Fibroblast of peridontal ligament (primary cell): ENCODE data around the gene ERBIN.
A peak's percentile ranks its signal among the peaks of the same experiment; 100 is the strongest.
"Not testable (repeated sequence)": the region's sequence is repeated elsewhere in the genome, so short reads cannot be mapped to it uniquely, and the experiment has no call there.

Experiments used
- DNase-seq: peaks from one replicate; pipeline ENCODE4 v3.0.0-alpha.2; 2010; ENCODE audit errors: extremely low read depth

Gene ERBIN

DNA sequence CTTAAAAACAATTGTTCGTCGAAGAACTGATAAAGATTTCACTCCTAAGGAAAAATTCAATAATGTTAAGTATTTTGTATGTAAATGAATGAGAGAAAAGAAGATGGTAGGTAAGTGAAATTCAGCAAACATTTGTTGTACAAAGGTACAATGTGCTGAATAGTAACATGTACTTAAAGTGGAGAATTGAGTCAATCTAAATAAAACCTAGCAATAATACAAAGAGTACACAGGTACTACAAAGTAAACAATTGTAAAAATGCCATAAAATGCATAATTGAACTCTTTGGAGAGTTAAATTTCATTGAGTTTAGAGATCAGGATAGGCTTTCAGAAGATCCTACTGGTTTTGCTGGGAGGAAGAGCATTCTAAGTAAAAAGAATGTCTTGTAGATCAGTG is 82.9 kb downstream of the ERBIN start:
- no peak for DNase-seq

- no peak for DNase-seq
These were observed 84.1 kb downstream of the ERBIN start for GRCh38 chr5:66010476-66010875.

GRCh38 chr5:66012271-66012670 is 85.9 kb downstream of the ERBIN start:
- DNase-seq, result no peak

DNA sequence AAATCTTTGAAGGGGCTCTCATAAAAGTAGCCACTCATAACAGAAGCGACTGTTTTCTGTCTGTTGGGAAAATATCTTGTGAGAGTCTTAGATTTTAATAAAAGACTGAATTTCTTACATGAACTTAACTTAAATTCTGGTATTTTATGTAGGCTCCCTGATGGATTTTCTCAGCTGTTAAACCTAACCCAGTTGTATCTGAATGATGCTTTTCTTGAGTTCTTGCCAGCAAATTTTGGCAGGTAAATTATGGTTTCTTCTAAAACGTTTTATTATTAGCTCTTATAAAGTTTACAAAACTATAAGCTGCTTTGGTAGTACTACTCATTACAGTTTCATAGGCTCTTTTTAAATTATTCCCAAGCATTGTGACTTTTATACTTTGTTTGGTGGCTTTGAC is 87.0 kb downstream of the ERBIN start:
- no peak for DNase-seq

GRCh38 chr5:66013906-66014305 is 87.5 kb downstream of the ERBIN start:
- no peak for DNase-seq

DNA sequence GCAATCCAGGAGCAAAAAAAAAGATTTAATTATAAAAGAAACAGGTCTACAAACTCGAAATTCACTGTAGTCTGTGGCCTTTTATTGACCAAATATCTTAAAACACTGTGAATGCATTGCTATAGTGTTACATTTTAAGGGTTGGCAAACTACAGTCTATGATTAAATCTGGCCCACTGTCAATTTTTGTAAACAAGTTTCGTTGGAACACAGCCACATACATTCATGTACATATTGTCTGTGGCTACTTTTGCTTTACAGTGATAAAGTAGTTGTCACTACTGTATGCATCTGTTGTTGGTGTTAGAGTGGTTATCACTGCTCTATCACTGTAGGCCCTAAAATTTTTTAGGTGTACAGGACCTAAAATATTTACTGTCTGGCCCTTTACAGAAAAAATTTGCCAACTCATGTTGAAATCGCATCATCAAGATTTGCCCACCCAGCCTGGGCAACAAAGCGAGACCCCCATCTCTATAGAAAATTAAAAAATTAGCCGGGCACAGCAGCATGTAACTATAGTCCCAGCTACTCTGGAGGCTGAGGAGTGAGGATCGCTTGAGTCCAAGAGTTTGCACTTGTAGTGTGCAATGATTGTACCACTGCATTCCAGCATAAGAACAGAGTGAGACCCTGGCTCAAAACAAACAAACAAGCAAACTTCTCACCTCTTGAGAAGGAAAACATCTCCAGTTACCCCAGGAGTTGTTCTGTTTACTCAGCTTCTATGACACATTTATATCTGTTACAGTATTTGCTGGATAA is 89.0 kb downstream of the ERBIN start:
- DNase-seq, result peak; percentile 48

DNA sequence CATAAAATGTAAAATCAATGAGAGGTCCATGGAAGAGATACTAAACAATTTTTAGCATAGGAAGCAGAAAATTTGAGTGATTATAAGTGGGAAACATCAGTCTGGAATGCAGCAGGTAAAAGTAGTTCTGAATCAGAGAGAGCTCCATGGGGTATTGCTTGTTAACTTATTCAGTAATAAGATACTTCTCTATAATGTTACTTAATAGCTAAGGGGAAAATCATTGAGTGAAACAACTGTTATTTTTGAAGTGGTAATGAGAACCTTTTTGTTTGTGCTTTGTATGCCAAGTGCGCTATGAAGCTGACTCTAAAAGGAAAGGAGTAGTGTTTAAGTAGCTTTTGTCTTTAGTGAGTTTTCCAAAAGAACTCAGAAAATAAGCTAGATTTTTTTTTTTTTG is 95.2 kb downstream of the ERBIN start:
- DNase-seq, result no peak

GRCh38 chr5:66039296-66039695 is 112.9 kb downstream of the ERBIN start:
- no peak for DNase-seq

DNA sequence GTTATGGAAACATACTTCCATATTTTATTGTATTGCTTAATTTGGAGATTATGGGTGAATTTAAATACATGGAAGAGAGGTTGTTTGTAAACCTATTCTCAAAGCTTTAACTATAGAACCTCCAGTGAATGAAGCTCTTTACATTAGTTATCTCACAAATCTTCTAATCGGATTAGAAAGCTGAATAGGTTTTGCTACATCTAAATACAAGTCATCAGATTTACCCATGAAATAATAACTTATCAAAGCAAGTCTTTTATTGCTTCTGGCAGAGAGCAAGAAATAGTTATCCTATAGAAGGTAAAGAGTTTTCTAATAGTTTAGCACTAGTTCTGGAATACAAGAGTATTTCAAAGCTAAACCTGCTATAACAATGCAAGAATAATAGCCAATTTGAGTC is 113.3 kb downstream of the ERBIN start:
- no peak for DNase-seq

DNA sequence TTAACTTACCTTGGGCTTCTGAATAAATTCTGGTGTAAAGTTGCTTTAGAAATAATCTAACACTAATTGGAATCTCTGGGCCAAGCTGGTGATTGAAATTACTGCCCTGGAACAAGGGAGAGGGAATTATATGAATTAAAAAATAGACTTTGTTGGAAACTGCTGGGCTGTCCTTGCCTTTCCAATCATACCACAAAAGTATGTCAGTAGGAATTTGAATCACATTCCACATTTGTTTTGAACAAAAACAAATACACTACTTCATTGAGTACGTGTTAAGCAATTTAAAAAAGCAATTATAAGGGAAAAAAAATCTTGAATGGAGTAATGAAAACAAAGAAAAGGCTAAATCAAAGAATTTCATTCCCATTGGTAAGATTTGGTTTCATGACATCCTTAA is 115.3 kb downstream of the ERBIN start:
- DNase-seq, result peak; percentile 12

GRCh38 chr5:66057239-66057638 is 130.9 kb downstream of the ERBIN start:
- DNase-seq, result no peak

DNA sequence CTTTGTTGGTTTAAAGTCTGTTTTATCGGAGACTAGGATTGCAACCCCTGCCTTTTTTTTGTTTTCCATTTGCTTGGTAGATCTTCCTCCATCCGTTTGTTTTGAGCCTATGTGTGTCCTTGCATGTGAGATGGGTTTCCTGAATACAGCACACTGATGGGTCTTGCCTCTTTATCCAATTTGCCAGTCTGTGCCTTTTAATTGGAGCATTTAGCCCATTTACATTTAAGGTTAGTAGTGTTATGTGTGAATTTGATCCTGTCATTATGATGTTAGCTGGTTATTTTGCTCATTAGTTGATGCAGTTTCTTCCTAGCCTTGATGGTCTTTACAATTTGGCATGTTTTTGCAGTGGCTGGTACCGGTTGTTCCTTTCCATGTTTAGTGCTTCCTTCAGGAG is 134.9 kb downstream of the ERBIN start:
- not testable (repeated sequence) for DNase-seq

DNA sequence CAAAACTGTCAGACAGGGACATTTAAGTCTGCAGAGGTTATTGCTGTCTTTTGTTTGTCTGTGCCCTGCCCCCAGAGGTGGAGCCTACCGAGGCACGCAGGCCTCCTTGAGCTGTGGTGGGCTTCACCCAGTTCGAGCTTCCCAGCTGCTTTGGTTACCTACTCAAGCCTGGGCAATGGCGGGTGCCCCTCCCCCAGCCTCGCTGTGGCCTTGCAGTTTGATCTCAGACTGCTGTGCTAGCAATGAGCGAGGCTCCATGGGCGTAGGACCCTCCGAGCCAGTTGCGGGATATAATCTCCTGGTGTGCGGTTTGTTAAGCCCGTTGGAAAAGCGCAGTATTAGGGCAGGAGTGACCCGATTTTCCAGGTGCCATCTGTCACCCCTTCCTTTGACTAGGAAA is 136.7 kb downstream of the ERBIN start:
- DNase-seq, result not testable (repeated sequence)

DNA sequence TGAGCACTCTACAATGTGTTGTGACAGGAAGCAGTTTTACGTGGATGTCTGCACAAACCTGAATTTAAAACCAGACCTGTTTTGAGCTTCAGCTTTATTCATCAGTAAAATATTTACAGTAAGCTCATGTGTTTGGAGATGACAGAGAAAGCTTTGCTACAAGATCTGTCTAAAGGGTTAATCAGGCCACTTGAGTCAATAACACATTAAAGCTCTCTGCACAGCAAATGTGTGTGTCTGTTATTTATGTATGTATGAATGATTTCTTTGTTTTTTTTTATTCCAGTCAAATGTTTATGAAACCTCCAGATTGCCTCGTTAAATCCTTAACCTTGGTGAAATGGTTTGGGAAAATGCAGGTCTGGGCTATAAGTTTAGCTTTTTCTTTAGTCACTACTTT is 140.5 kb downstream of the ERBIN start:
- no peak for DNase-seq

GRCh38 chr5:66072031-66072430 is 145.7 kb downstream of the ERBIN start:
- no peak for DNase-seq

GRCh38 chr5:66074901-66075300 is 148.5 kb downstream of the ERBIN start:
- DNase-seq, result no peak

DNA sequence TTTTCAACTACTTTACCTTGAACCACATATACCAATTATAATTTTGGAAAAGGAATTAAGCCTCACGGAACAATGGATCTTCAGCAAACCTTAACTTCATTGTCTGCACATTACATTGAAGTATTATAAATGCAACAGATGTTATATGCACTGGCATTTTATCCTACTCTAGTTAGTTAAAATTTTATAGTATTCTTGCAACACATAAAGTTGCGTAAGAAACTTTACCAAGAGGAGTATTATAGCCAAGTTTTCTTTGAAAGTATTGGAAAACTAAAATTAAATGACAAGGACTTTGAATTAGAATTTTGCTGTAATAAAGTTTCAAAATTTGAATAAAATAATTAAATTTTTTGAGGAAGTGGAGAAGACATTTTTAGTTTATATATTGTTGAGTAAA is 154.3 kb downstream of the ERBIN start:
- peak; percentile 42 for DNase-seq

DNA sequence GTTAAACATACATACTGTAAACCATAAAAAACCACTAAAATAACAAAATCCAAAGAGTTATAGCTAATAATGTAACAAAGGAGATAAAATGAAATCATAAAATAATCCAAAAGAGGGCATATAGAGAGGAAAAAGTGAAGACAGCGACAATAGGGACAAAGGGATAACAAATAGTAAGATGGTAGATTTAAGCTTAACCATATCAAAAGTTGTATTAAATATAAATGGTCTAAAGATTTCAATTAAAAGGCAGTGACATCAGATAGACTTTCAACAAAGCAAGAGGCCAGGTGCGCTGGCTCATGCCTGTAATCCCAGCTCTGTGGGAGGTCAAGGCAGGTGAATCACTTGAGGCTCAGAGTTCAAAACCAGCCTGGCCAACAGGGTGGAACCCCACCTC is 163.0 kb downstream of the ERBIN start:
- DNase-seq, result no peak

- DNase-seq, result no peak
These were observed 174.5 kb downstream of the ERBIN start for GRCh38 chr5:66100851-66101250.

DNA sequence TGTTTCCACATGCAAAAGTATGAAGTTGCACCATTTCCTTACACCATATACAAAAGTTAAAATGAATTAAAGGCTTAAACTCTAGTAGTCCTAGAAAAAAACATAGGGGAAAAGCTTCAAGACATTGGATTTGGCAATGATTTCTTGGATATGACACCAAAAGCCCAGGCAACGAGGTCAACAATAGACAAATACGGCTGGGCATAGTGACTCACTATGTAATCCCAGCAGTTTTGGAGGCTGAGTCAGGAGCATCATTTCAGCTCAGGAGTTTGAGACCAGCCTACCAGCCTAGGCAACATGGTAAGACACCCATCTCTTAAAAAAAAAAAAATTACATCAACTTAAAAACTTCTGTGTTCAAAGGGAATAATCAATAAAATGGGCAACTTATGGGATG is 186.8 kb downstream of the ERBIN start:
- peak; percentile 67 for DNase-seq

DNA sequence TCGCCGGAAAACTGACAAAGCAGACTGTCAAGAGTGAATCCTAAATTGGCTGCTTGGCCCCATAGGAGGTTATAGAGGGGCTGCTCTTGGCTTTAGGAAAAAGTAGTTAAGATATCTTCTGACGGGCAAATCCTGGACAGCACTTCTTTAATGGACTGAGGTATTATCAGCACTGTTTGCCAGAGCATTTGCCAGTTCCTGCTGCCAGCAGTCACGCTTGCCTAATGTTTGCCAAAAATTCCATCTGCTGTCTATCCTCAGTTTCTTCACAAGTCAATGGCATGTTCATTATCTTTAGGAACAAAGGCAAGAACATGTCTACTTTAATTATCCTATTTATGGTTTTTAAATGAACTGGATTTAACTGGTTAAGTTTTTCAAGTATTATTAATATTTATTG is 191.9 kb downstream of the ERBIN start:
- no peak for DNase-seq

DNA sequence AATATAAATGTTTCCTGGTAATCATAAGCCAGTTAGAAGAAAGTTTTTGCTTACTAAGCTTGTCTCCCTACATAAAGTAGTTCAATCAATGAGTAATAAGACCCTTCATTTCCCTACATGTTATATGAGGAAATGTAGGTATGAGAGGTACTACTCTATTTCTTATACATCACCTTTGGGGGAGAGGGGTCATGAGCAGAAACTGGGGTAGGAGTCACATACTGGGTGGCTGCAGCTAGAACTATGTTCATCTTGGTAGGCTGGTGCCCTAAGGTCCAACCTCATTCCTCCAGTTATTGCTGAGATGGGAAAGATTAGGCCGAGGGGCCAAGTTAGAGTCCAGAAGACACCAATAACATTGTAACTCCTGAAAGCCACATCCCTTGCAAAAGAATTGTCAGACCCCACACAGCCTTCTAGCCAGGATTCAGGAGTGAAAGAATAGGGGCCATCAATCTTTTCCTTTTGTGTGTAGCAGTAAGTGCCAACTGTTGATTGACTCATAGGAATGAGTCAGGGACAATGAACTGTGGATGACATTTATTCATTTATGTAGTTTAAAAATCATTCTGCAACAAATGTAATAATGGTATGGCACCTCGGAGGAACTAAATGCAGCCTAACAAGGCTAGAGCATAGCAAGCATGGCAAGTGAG is 196.1 kb downstream of the ERBIN start:
- DNase-seq, result peak; percentile 22

DNA sequence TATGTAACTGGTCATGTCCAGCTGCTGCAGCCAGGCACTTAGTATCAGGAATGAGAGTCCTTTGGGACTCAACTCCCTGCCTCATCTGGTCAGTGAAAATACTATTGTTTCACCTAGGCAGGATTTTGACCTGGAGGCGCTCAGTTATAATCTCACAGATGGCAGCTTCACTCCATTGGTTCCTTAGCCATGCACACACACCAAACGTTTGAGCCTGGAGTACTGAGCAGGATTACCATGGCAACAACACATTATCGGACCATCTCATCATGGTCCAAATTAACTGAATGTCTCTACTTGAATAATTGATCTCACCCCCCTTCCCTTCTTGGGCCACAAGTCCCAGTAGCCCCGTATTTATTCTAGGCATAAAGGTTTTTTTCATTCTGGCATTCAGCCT is 202.8 kb downstream of the ERBIN start:
- no peak for DNase-seq

DNA sequence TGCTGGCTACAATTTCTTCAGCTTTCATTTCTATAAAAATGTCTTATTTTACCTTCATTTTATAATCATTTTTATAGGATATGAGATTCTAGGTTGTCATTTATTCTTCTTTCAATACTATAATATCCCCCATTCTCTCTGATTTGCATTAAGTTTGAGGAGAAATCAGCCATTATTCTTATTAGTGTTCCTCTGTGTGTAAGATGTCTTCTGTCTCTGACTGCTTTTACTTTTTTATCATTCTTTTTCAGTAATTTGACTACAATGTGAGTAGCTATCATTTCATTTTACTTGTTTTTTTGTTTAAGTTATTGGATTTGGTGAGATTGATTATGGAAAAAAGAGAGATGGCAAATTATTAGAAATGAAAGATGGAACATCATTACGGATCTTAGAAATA is 204.1 kb downstream of the ERBIN start:
- DNase-seq, result no peak
